GM19455 (cell line): ENCODE results near the gene FGD3.
"Not testable (repeated sequence)": the region's sequence is repeated elsewhere in the genome, so short reads cannot be mapped to it uniquely, and the experiment has no call there.

Experiments used
- ATAC-seq: cut with Tn5 transposase; IDR thresholded peaks from one replicate; pipeline ENCODE4 v1.9.1; 2021; ENCODE audit not compliant: unreplicated experiment

Gene FGD3

DNA sequence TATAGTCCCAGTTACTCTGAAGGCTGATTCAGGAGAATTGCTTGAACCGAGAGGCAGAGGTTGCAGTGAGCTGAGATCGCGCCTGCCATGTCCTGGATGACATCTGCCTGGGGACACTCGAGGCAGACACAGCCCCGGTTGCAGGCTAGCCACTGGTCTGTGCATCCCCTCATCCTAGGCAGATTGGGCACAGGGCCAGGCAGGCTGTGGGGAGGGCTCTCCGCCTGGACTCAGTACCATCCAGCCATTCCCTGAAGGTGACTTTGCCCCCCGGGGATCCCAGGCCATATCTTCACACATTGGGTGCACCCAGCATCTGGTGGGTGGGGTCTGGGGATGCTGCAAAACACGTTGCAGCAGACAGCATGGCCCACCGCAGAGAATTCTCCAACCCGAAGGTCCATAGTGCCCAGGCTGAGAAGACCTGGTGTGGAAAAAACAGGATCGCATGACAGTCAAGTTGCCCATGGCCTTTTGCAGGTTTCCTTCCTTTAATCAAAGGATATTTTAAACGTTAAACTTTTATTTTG, 60.3 kb downstream of the FGD3 start:
- no peak for ATAC-seq

DNA sequence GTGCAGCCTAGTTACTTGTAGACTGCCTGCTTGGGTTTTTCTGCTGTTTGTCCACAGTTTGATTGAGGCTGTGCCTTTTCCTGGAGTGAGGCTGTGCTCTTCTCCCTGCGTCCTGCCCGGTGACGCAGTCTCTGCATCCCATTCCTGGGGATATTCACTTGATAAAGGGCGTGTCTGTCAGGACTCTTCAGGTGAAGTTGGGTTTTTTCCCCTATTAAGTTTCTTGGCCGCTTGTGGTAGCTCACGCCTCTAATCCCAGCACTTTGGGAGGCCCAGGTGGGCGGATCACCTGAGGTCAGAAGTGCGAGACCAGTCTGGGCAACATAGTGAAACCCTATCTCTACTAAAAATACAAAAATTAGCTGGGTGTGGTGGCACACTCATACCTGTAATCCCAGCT, 61.1 kb downstream of the FGD3 start:
- ATAC-seq, result no peak

DNA sequence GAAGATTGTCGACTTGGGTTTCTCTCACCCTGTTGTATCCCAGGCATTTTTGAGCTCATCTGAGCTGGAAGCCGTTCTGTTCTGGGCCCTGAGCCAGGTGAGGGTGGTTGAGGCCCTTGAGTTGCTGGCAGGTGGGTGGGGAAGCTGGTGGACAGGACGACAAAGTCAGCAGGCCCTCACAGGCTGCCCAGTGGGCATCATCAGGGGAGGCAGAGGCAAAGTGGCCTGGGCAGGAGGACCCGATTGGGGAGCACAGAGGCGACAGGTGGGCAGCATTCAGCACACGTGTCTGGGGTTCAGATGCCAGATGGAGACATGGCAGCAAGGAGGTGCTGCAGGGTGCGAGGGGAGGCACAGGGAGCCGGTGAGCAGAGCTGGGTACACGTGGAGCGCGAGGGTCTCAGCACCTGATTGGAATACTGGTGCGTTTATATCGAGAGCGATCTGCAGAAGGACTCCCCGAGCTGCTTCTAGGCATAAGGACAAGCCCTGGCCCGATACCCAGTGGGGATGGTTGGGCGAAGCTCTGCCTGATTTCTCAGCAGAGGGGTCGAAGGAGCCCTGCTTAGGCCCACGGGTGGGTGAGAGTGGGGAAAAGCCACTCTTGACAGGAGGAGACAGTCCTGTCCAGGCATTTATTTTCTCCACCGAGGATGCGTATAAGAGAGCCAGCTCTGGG, 62.2 kb downstream of the FGD3 start:
- ATAC-seq, result no peak

- ATAC-seq, result no peak
Observed at GRCh38 chr9:93010056-93010455, 62.7 kb downstream of the FGD3 start.

GRCh38 chr9:93010704-93011103, 63.4 kb downstream of the FGD3 start:
- no peak for ATAC-seq

DNA sequence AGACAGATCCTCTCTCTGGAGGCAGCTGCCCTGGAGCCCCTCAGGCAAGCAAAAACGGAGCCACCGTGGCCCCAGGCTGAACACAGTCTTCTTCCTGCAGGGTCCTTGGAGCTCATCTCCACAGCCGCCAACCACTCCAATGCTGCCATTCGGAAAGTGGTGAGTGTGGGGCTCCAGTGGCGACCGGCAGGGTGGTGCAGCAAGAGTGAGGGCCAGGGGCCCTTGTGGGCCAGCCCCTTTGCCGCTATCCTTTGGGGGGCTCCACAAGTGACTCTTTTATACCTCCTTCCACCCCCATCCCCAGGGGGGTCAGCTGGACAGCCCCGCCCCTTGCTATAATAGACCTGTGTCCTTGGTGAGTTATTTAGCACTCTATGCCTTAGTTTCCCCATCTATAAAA, 63.8 kb downstream of the FGD3 start:
- ATAC-seq, result no peak

- ATAC-seq, result no peak
Observed at GRCh38 chr9:93012963-93013855, 65.9 kb downstream of the FGD3 start.

DNA sequence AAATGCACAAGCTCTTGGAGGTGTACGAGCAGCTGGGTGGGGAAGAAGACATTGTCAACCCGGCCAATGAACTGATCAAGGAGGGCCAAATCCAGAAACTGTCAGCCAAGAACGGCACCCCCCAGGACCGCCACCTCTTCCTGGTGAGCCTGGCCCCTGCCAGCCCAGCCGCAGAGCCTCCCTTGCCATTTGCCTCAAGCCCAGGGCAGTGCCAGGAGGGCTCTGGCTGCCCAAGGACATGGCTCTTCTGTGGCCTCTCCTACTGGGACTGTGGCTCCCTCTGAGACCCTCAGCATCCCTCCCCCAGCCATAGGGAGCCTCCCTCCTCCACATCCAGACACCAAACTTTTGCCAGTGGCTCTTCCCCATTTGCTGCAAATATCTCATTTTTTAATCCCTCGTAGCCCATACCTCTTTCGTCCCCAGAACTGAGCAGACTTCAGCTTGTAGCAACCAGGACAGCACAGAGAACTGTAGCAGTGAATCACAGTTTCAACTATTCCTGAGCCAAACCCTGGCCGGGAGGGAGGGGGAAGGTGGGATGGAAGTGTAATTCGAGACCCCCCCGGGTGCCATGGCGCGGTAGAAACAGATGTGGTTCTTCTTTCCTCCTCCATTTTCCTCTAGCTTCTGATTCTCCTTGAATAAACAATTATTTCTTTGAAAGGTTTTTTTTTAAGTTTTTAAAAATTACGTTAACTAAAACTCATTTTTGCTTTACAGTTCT, 66.7 kb downstream of the FGD3 start:
- ATAC-seq, result no peak

DNA sequence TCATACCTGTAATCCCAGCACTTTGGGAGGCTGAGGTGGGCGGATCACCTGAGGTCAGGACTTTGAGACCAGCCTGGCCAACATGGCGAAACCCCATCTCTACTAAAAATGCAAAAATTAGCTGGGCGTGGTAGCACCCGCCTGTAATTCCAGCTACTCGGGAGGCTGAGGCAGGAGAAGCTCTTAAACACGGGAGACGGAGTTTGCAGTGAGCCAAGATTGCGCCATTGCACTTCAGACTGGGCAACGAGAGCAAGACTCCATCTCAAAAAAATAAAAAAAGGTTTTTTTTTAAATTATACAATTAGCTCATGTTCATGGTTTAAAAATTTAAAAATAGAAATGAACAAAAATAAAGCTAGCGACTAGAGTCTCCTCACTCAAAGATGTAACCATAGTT, 67.9 kb downstream of the FGD3 start:
- ATAC-seq, result not testable (repeated sequence)

- ATAC-seq, result no peak
Observed at GRCh38 chr9:93017621-93018020, 70.3 kb downstream of the FGD3 start.

- no peak for ATAC-seq
Observed at GRCh38 chr9:93020151-93020550, 72.8 kb downstream of the FGD3 start.

DNA sequence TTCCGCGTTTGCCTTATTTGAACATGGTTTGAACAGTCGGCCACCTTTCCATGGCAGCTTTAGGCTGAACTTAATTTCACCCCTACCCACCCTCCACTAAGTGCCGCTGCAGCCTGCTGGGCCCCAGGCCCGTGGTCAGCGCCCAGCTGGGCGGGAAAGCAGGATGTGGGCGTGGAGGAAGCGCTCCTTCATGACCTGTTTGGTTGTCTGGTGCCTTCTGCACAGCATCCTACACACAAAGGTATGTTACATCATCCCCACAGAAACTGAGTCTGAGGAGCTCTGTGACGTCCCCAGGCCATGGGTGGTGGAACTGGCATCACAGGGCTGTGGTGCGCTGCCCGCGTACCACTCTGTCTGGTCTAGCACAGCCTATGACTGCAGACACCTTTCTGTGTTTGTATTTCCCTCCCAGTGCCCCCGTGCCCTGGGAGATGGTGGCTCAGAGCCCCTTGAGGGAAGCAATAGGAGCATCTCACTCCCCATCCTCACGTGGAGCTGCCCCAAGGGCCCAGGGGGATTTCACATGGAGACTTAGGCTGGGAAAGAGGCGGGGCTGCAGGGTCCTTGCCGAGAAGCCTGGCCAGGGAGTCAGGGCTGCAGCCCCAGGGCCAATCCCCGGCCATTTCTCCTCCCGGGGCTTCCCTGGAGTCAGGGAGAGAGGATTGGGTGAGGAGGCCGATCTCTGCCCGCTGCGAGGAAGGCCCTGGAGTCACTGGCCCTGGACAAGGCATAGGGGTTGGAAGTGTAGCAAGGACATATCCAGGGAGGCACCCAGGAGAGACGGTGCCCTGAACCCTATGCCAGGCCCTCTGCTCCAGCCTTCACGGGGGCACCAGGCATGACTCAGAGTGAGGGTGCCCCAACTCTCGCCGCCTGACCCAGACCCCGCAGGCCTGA, 73.7 kb downstream of the FGD3 start:
- ATAC-seq, result no peak

DNA sequence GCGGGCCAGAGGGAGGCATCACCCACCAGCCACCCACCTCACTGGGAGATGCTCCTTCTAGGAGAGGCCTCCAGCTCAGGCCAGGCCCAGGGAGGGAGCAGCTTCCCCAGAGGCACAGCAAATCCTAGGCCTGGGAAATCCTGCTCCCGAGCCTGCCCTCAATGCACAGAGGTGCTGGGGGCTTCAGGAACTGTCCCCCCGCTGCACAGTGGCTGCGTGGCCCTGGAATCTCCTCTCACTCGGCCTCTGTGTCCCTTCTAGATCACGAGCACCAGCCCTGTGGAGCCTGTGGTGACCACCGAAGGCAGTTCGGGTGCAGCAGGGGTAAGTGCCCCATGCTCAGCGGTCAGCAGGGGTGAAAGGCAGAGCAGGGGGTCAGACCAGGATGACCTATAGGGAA, 74.7 kb downstream of the FGD3 start:
- ATAC-seq, result no peak

GRCh38 chr9:93022721-93023520, 75.6 kb downstream of the FGD3 start:
- no peak for ATAC-seq

DNA sequence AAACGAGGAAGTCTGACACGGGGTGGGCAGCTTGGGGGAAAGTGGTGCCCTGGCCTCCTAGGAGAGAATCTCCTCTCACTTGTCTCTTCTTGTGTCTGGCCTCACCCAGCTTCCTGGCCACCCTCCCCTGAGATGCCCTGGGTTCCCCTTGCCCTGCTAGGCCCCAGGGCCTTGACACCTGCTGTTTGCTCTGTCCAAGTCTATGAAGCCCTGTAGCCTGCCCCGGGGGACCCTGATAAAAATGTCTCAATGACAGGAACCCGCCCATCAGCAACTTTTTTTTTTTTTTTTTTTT, 76.1 kb downstream of the FGD3 start:
- no peak for ATAC-seq

GRCh38 chr9:93024646-93024910, 77.3 kb downstream of the FGD3 start:
- ATAC-seq, result no peak

DNA sequence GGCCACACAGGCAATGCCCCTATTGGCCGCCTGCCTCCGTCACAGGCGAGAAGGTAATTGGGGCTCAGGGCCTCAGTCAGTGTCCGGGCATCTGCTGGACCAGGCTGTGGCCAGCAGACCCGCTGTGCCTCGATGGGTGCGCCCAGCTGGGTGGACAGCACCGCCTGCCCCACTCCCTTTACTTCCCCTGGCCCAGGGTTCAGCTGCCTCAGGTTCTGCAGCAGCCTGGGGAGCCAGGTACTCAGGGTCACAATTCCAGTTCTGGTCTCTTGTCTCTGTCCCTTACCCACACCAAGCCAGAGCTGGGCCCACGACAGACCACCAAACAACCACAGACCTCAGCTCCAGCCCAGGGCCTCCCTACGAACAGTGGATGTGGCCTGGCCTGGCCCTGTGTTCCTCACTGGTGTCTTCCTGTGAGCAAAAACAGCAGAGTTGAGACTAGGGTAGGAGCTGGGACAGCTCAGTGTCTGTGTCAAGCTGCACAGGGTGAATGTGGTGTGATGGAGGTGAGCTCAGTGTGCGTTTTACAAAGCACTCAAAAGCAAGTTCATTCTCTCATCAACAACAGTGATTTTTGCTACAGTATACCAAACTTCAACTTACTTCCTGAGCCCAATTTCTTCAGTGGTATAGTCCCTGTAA, 77.8 kb downstream of the FGD3 start:
- ATAC-seq, result no peak

DNA sequence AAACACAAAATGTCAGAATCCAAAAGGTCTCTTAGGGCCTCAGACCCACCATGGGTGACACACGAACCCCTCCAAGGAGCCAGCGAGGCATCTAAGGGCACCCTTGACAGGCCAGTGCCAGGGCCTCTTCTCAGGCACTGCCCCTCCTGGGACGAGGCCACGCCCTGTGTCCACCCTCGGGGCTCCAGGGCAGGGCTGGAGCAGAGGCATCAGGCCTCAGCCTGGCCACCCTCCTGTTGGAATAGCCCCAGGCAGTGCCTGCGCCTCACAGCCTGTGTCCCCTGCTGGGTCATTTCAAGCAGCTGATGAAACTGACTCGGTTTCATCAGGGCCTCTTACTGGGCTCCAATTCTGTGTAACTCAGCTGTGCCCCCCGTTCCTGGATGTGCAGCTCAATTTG, 78.4 kb downstream of the FGD3 start:
- no peak for ATAC-seq

- ATAC-seq, result no peak
Observed at GRCh38 chr9:93026640-93027039, 79.3 kb downstream of the FGD3 start.

DNA sequence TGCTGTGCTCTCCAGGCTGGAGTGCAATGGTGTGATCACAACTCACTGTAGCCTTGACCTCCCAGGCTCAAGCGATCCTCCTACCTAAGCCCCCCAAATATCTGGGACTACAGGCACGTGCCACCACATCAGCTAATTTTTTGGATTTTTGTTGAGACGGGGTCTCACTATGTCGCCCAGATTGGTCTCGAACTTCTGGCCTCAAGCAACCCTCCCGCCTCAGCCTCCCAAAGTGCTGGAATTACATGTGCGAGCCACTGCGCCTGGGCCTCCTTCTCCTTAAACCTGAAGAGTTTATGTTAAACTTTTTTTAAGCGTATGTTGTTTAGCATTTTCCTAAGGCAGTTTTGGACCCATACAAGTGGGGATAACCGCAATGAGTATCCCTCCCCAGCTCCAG, 80.4 kb downstream of the FGD3 start:
- no peak for ATAC-seq
